Measurements from ENCODE around the gene HUWE1. TPM values are rescaled to one million over a fixed set of nuclear protein-coding genes. Genes with fewer than 3 reads are reported as not detected.

The HUWE1 gene
- polyA plus RNA-seq, 2 of the 4 experiments (the other 2 are of a cell fraction) = 55.7 to 120 TPM

DNA sequence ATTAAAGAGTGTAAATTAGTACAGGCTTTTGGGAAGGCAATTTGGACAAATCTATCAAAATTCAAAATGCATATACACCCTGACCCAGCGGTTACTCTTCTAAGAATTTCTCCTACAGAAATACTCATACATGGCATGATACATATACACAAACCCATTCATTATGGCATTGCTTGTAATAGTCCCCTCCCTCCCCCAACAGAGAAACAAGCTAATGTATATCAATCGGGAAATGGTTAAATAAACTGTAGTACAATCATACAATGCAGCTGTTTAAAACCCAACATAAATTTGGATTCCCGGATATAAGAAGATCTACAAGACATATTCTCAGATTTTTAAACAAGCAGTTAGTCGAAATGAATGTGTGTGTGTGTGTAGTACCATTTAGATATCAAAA, 808 bp downstream of the HUWE1 start:
- H3K9me3 ChIP-seq = no peaks in the 10 kb centered on the region
- ChIA-PET POLR2A (interaction anchor here (0.6 to 1.5 kb wide), 7 partner anchors 17 to 497 kb away, joined by 3 to 7 read pairs (median 4); partner anchors contain the start of gene FAM120C), CTCF (interaction anchor here (1.4 kb wide), 1 partner anchor 145 kb away, joined by 3 read pairs; no protein-coding TSS in a partner anchor)
- peaks cover 11% of the 10 kb centered on the region; the same call in 2 of the 3 replicates for H3K4me1 ChIP-seq
- ATAC-seq = no peak
- 0% methylated on average over 4 of the region's 4 CpGs for WGBS (ENCODE audit: missing lambda C conversion rate)
- no peak for FAIRE-seq
- H3K4me3 ChIP-seq = peak overlapping the region; percentile 90
- H3K4me2 ChIP-seq = peak overlapping the region; percentile 96
- H3K27ac ChIP-seq = peak overlapping the region; percentile 98 to 99
- TF ChIP-seq, protein P1, sequence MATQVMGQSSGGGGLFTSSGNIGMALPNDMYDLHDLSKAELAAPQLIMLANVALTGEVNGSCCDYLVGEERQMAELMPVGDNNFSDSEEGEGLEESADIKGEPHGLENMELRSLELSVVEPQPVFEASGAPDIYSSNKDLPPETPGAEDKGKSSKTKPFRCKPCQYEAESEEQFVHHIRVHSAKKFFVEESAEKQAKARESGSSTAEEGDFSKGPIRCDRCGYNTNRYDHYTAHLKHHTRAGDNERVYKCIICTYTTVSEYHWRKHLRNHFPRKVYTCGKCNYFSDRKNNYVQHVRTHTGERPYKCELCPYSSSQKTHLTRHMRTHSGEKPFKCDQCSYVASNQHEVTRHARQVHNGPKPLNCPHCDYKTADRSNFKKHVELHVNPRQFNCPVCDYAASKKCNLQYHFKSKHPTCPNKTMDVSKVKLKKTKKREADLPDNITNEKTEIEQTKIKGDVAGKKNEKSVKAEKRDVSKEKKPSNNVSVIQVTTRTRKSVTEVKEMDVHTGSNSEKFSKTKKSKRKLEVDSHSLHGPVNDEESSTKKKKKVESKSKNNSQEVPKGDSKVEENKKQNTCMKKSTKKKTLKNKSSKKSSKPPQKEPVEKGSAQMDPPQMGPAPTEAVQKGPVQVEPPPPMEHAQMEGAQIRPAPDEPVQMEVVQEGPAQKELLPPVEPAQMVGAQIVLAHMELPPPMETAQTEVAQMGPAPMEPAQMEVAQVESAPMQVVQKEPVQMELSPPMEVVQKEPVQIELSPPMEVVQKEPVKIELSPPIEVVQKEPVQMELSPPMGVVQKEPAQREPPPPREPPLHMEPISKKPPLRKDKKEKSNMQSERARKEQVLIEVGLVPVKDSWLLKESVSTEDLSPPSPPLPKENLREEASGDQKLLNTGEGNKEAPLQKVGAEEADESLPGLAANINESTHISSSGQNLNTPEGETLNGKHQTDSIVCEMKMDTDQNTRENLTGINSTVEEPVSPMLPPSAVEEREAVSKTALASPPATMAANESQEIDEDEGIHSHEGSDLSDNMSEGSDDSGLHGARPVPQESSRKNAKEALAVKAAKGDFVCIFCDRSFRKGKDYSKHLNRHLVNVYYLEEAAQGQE (IDR thresholded peaks at IDR 0.05) = no peak
- no peak for DNase-seq (ENCODE audit: low read depth in 1 of 2, low spot score in 1 of 2)

DNA sequence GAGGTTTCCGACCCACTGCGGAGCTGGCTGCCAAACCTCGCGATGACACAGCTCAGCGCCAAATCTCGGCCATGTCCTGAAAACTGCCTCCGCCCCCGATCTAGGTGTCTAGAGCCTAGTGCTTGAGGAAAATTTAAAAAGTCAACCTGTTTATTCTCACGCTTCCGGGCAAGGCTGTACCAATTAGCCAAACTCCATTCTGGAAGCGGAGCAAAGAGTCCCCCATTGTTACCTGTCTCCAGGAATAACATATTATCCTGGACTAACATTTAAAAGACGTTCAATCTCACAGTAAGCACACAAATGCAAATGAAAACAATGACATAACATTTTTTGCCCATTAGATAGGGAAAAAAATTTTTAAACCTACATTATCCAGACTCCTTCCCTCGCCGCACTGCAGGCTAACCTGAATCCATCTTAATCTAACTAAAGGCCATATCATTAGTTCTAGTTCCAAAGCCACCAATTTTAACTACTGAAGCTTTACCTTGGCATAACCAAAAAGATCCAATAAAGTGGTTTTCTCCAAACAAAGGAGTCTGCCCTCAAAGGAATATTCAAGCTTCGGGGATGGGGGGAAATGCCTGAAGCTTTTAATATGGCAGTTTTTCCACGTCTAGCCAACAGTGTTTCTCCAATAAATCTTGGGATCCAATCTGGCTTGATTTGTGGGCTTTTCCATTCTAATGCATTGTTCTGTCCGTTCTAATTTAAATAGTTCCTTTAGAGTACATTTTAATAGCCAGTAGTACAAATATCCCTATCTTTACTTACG, 1.9 kb downstream of the HUWE1 start:
- Histone ChIP-seq H3K4me3 (peak overlapping the region; percentile 90), H3K4me1 (peaks cover 20% of the 10 kb centered on the region; the same call in 2 of the 3 replicates), H3K4me2 (peak overlapping the region; percentile 96), H3K27ac (peak overlapping the region; percentile 90 to 98), H3K9me3 (no peaks in the 10 kb centered on the region)
- 0% methylated on average over 11 of the region's 18 CpGs for WGBS (ENCODE audit: missing lambda C conversion rate)
- DNase-seq (ENCODE audit: low read depth in 1 of 2, low spot score in 1 of 2) (peak in 1 of 2 experiments; percentile 1), FAIRE-seq (peak; percentile 65), ATAC-seq (peak in 1 of 2 experiments; percentile 71; a peak in 2 of 6 replicates)
- ChIA-PET POLR2A (interaction anchor here (0.7 to 2.4 kb wide), 15 partner anchors 10 to 1315 kb away, joined by 3 to 16 read pairs (median 3); partner anchors contain the start of genes APEX2, GNL3L, PHF8 and RIBC1), CTCF (interaction anchor here (0.7 to 0.9 kb wide), 2 partner anchors 147 to 359 kb away, joined by 3 to 4 read pairs; no protein-coding TSS in a partner anchor)
- peak; percentile 5; the same call in 1 of the 2 replicates for TF ChIP-seq GATA3 (IDR thresholded peaks at IDR 0.05; ENCODE audit: borderline replicate concordance)
- TF ChIP-seq, protein P2, sequence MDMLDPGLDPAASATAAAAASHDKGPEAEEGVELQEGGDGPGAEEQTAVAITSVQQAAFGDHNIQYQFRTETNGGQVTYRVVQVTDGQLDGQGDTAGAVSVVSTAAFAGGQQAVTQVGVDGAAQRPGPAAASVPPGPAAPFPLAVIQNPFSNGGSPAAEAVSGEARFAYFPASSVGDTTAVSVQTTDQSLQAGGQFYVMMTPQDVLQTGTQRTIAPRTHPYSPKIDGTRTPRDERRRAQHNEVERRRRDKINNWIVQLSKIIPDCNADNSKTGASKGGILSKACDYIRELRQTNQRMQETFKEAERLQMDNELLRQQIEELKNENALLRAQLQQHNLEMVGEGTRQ (IDR thresholded peaks at IDR 0.05) = no peak

DNA sequence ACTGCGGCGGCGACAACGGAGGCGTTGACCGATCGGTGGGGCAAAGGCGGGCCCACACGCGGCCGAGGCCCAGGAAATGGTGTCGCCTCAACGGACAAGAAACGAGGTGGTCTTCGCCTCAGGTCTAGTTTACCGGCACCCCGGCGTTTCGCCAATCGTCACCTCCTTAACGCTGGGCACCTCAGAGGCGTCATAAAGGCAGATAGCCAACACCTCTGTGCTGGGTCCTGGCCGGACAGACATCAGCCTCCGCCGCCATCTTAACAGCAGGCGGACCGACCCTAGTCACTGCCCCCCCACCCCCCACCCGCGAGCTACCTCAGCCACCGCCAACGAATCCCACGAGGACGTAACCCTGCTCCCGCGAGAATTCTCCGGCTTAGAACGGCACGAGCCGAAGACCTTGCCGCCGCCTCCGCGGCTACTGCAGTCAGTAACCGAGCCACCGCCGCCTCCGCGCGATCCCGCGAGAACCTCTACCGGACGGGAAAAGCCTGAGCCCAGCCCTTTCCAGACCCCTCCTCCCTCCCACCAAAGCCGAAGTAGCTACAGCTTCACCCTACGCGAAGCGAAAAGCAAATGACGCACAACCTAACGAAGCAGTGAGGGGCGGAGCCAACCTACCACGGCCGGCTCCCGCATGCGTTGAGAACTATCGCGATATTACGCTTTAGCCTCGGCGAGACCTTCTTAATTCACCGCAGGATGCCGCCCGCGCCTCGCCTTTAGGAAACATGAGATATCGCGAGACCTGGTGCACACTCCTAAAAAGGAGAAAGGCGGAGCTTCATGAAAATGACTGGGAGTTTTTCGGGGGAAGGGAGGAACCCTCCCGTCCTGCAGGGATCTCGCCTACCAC, 2.7 kb downstream of the HUWE1 start:
- POLR2A ChIA-PET = interaction anchor here (0.5 to 2.4 kb wide), 19 partner anchors 9 to 1316 kb away, joined by 3 to 16 read pairs (median 3); partner anchors contain the start of genes APEX2, GNL3L, PHF8 and RIBC1
- CTCF ChIA-PET = interaction anchor here (0.6 to 0.9 kb wide), 4 partner anchors 46 to 497 kb away, joined by 3 to 4 read pairs (median 3); no protein-coding TSS in a partner anchor
- peaks cover 20% of the 10 kb centered on the region; the same call in 2 of the 3 replicates for H3K4me1 ChIP-seq
- peak overlapping the region; percentile 96 for H3K4me2 ChIP-seq
- 2% methylated on average over 27 of the region's 80 CpGs for WGBS (ENCODE audit: missing lambda C conversion rate)
- H3K27ac ChIP-seq = peak overlapping the region; percentile 98
- DNase-seq (ENCODE audit: low read depth in 1 of 2, low spot score in 1 of 2) (peak; percentile 75 to 99), FAIRE-seq (peak; percentile 99), ATAC-seq (peak; percentile 69 to 79)
- H3K4me3 ChIP-seq = peak overlapping the region; percentile 90
- H3K9me3 ChIP-seq = no peaks in the 10 kb centered on the region
- TF ChIP-seq RCOR1 (IDR thresholded peaks at IDR 0.05; ENCODE audit: low read depth, low read length) = no peak
- TF ChIP-seq POLR2AphosphoS2 (conservative IDR thresholded peaks at IDR 0.05; ENCODE audit: low read length) = peak; percentile 85; the same call in 1 of the 2 replicates
- TF ChIP-seq PHF8 (IDR thresholded peaks at IDR 0.05; ENCODE audit: borderline replicate concordance, low read depth) = peak; percentile 73
- TF ChIP-seq CHD2 (IDR thresholded peaks at IDR 0.05; ENCODE audit: low read length, partially characterized antibody) = peak; percentile 91
- peak; percentile 76 for TF ChIP-seq GATA3 (IDR thresholded peaks at IDR 0.05; ENCODE audit: borderline replicate concordance)
- no peak for TF ChIP-seq CEBPB (IDR thresholded peaks at IDR 0.05)
- TF ChIP-seq, protein P3, sequence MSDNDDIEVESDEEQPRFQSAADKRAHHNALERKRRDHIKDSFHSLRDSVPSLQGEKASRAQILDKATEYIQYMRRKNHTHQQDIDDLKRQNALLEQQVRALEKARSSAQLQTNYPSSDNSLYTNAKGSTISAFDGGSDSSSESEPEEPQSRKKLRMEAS (IDR thresholded peaks at IDR 0.05) = peak; percentile 75
- TF ChIP-seq, protein P4, sequence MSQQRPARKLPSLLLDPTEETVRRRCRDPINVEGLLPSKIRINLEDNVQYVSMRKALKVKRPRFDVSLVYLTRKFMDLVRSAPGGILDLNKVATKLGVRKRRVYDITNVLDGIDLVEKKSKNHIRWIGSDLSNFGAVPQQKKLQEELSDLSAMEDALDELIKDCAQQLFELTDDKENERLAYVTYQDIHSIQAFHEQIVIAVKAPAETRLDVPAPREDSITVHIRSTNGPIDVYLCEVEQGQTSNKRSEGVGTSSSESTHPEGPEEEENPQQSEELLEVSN (IDR thresholded peaks at IDR 0.05; ENCODE audit: borderline replicate concordance, low read depth) = 0 out of 2 replicates have a peak, but pooled peaks have one; percentile 9
- peak; percentile 70 to 90; a peak in 4 of 5 replicates for TF ChIP-seq JUN (IDR thresholded peaks at IDR 0.05)
- TF ChIP-seq BHLHE40 (IDR thresholded peaks at IDR 0.05; ENCODE audit: low read depth, low read length) = peak; percentile 13; the same call in 1 of the 2 replicates
- TF ChIP-seq FOXS1 (CRISPR knock-in tag; IDR thresholded peaks at IDR 0.05) = no peak
- peak; percentile 60 for TF ChIP-seq POLR2A (IDR thresholded peaks at IDR 0.05; ENCODE audit: low read length)
- peak; percentile 9 for TF ChIP-seq MAFK (IDR thresholded peaks at IDR 0.05; ENCODE audit: partially characterized antibody)
- no peak for TF ChIP-seq RNF2 (IDR thresholded peaks at IDR 0.05; ENCODE audit: borderline replicate concordance, low read depth)
- no peak for TF ChIP-seq CBX2 (IDR thresholded peaks at IDR 0.05; ENCODE audit: borderline replicate concordance, low read depth)
- TF ChIP-seq MYC (IDR thresholded peaks at IDR 0.05; ENCODE audit: borderline replicate concordance, low read length) = peak; percentile 16
- TF ChIP-seq, protein P5, sequence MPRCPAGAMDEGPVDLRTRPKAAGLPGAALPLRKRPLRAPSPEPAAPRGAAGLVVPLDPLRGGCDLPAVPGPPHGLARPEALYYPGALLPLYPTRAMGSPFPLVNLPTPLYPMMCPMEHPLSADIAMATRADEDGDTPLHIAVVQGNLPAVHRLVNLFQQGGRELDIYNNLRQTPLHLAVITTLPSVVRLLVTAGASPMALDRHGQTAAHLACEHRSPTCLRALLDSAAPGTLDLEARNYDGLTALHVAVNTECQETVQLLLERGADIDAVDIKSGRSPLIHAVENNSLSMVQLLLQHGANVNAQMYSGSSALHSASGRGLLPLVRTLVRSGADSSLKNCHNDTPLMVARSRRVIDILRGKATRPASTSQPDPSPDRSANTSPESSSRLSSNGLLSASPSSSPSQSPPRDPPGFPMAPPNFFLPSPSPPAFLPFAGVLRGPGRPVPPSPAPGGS (IDR thresholded peaks at IDR 0.05) = peak; percentile 60; the same call in 1 of the 3 replicates
